HG03565 (cell line): ENCODE measurements around the gene ERGIC1.

Experiments
- ATAC-seq: cut with Tn5 transposase; IDR thresholded peaks from one replicate; pipeline ENCODE4 v1.9.1; 2021; ENCODE audit warnings: mild to moderate bottlenecking, moderate library complexity; ENCODE audit not compliant: unreplicated experiment

ERGIC1 gene

GRCh38 chr5:172941067-172941516, 107.0 kb downstream of the ERGIC1 start:
- no peak for ATAC-seq

GRCh38 chr5:172942556-172942955, 108.5 kb downstream of the ERGIC1 start:
- ATAC-seq = no peak

- ATAC-seq = no peak
These were observed 109.3 kb downstream of the ERGIC1 start for GRCh38 chr5:172943283-172943841.

- no peak for ATAC-seq
These were observed 109.9 kb downstream of the ERGIC1 start for GRCh38 chr5:172943906-172944305.

GRCh38 chr5:172944741-172945140, 110.7 kb downstream of the ERGIC1 start:
- ATAC-seq = no peak

GRCh38 chr5:172945151-172945550, 111.1 kb downstream of the ERGIC1 start:
- no peak for ATAC-seq

GRCh38 chr5:172946146-172946545, 112.1 kb downstream of the ERGIC1 start:
- no peak for ATAC-seq

GRCh38 chr5:172949426-172949825, 115.4 kb downstream of the ERGIC1 start:
- no peak for ATAC-seq

- ATAC-seq = no peak
These were observed 116.3 kb downstream of the ERGIC1 start for GRCh38 chr5:172950176-172950965.

- ATAC-seq = no peak
These were observed 117.5 kb downstream of the ERGIC1 start for GRCh38 chr5:172951371-172952033.

GRCh38 chr5:172952034-172952511, 118.0 kb downstream of the ERGIC1 start:
- no peak for ATAC-seq

GRCh38 chr5:172953776-172954675, 120.0 kb downstream of the ERGIC1 start:
- no peak for ATAC-seq

- ATAC-seq = no peak
These were observed 120.7 kb downstream of the ERGIC1 start for GRCh38 chr5:172954751-172955159.

GRCh38 chr5:172956228-172956627, 122.2 kb downstream of the ERGIC1 start:
- no peak for ATAC-seq

GRCh38 chr5:172956936-172957335, 122.9 kb downstream of the ERGIC1 start:
- ATAC-seq = no peak

GRCh38 chr5:172957458-172957857, 123.4 kb downstream of the ERGIC1 start:
- no peak for ATAC-seq

GRCh38 chr5:172958331-172959046, 124.4 kb downstream of the ERGIC1 start:
- no peak for ATAC-seq

GRCh38 chr5:172959824-172960799, 126.1 kb downstream of the ERGIC1 start:
- no peak for ATAC-seq

GRCh38 chr5:172969921-172970320, 135.9 kb downstream of the ERGIC1 start:
- no peak for ATAC-seq
